Globus pallidus (tissue), 1 donor: Measurements from ENCODE around the gene PTPRN2.
"Not testable (repeated sequence)": the region's sequence is repeated elsewhere in the genome, so short reads cannot be mapped to it uniquely, and the experiment has no call there.

Experiments
- DNase-seq: peaks from one replicate; pipeline ENCODE4 v3.0.0-alpha.2; 2015; ENCODE audit warnings: low spot score

The PTPRN2 gene

GRCh38 chr7:158587162-158588084, at the start of gene PTPRN2:
PTPRN2 (minus strand) TSS chr7:158587823.
- peak; percentile 35 for DNase-seq

- DNase-seq, result no peak
Measured at GRCh38 chr7:158633055-158633956, 45.7 kb upstream of the PTPRN2 start.

- DNase-seq, result no peak
Measured at GRCh38 chr7:158631574-158632195, 44.1 kb upstream of the PTPRN2 start.

GRCh38 chr7:158626289-158626688, 38.7 kb upstream of the PTPRN2 start:
- not testable (repeated sequence) for DNase-seq

- no peak for DNase-seq
Measured at GRCh38 chr7:158623241-158623640, 35.6 kb upstream of the PTPRN2 start.

GRCh38 chr7:158620839-158621441, 33.3 kb upstream of the PTPRN2 start:
- no peak for DNase-seq

GRCh38 chr7:158620418-158620817, 32.8 kb upstream of the PTPRN2 start:
- no peak for DNase-seq

GRCh38 chr7:158618745-158619140, 31.1 kb upstream of the PTPRN2 start:
- no peak for DNase-seq

- no peak for DNase-seq
Measured at GRCh38 chr7:158617737-158618128, 30.1 kb upstream of the PTPRN2 start.

- no peak for DNase-seq
Measured at GRCh38 chr7:158616050-158616449, 28.4 kb upstream of the PTPRN2 start.

- DNase-seq, result no peak
Measured at GRCh38 chr7:158614700-158615099, 27.1 kb upstream of the PTPRN2 start.

GRCh38 chr7:158613481-158613880, 25.9 kb upstream of the PTPRN2 start:
- DNase-seq, result no peak

- no peak for DNase-seq
Measured at GRCh38 chr7:158612546-158612945, 24.9 kb upstream of the PTPRN2 start.

- no peak for DNase-seq
Measured at GRCh38 chr7:158611541-158611940, 23.9 kb upstream of the PTPRN2 start.

- DNase-seq, result no peak
Measured at GRCh38 chr7:158609313-158609974, 21.8 kb upstream of the PTPRN2 start.

- DNase-seq, result no peak
Measured at GRCh38 chr7:158607563-158607962, 19.9 kb upstream of the PTPRN2 start.

GRCh38 chr7:158606671-158607424, 19.2 kb upstream of the PTPRN2 start:
- DNase-seq, result no peak

GRCh38 chr7:158606129-158606528, 18.5 kb upstream of the PTPRN2 start:
- DNase-seq, result no peak

- no peak for DNase-seq
Measured at GRCh38 chr7:158603773-158604755, 16.4 kb upstream of the PTPRN2 start.
